Measurements from ENCODE around the gene CADPS.

- TF ChIP-seq EZH2 (IDR thresholded peaks at IDR 0.05; ENCODE audit: low read length) (no peak), CTCF (optimal IDR thresholded peaks at IDR 0.05 in 1 of 3, IDR thresholded peaks at IDR 0.05 in 1 of 3, conservative IDR thresholded peaks at IDR 0.05 in 1 of 3; ENCODE audit: extremely low read depth in 1 of 3, insufficient read depth in 2 of 3, low read length in 3 of 3) (no peak)
Measured at GRCh38 chr3:62378921-62379320, 496.3 kb downstream of the CADPS start.
